Adrenal gland (tissue), 5 donors: ENCODE measurements around the gene CTAGE9.

ENCODE experiments used
- POLR2A ChIP-seq, 2 donors: fragments of 450-650 bp; IDR thresholded peaks; one replicate each; pipeline ENCODE4 v1.6.1; 2017; ENCODE audit warnings: antibody characterized with exemption in 2 of 2, mild to moderate bottlenecking in 2 of 2, moderate library complexity in 1 of 2
- TF ChIP-seq, protein P1 (sequence below), 6 experiments: fragments of 450-650 bp in 4 of 6; fragments of 200-600 bp in 2 of 6; sonication (generic) in 1 of 6; IDR thresholded peaks; 1 replicate in 5 of 6; 2 replicates in 1 of 6; pipeline versions ENCODE4 v1.5.1 to v1.8.0; 2016 to 2021; ENCODE audit warnings: antibody characterized with exemption in 6 of 6, mild to moderate bottlenecking in 2 of 6, moderate library complexity in 1 of 6
- donor health status: DM: no; HTN: no; CAD: no.

DNA sequence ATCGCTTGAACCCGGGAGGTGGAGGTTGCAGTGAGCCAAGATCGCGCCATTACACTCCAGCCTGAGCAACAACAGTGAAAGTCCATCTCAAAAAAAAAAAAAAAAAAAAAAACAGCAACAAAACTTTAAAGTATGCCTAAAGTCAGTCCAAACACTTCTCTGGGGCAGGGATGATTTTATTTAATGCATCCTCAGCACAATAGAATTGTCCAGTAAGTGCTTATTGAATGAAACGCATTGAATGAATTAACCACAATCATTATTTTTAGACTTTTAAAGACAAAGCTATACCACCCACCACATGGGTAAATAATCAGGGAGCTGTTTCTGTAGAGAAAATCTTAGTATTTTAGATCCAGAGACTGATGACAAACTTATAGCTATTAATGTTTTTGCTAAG lies 16.6 kb upstream of the CTAGE9 start:
- TF ChIP-seq, protein P1, sequence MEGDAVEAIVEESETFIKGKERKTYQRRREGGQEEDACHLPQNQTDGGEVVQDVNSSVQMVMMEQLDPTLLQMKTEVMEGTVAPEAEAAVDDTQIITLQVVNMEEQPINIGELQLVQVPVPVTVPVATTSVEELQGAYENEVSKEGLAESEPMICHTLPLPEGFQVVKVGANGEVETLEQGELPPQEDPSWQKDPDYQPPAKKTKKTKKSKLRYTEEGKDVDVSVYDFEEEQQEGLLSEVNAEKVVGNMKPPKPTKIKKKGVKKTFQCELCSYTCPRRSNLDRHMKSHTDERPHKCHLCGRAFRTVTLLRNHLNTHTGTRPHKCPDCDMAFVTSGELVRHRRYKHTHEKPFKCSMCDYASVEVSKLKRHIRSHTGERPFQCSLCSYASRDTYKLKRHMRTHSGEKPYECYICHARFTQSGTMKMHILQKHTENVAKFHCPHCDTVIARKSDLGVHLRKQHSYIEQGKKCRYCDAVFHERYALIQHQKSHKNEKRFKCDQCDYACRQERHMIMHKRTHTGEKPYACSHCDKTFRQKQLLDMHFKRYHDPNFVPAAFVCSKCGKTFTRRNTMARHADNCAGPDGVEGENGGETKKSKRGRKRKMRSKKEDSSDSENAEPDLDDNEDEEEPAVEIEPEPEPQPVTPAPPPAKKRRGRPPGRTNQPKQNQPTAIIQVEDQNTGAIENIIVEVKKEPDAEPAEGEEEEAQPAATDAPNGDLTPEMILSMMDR (IDR thresholded peaks at IDR 0.05), result no peak
- no peak for TF ChIP-seq POLR2A (IDR thresholded peaks at IDR 0.05)
